ENCODE measurements around the gene KIZ.
"Not testable (repeated sequence)": the region's sequence is repeated elsewhere in the genome, so short reads cannot be mapped to it uniquely, and the experiment has no call there.

The KIZ gene

GRCh38 chr20:21230686-21231085 lies 104.8 kb downstream of the KIZ start:
- no peak for DNase-seq (ENCODE audit: low spot score)

- no peak for DNase-seq (ENCODE audit: low spot score)
Measured at GRCh38 chr20:21232546-21233280, 106.8 kb downstream of the KIZ start.

GRCh38 chr20:21234324-21234723 lies 108.4 kb downstream of the KIZ start:
- no peak for DNase-seq (ENCODE audit: low spot score)

GRCh38 chr20:21234806-21235483 lies 109.1 kb downstream of the KIZ start:
- DNase-seq (ENCODE audit: low spot score), result no peak

- peak; percentile 34 for DNase-seq (ENCODE audit: low spot score)
Measured at GRCh38 chr20:21235484-21236445, 109.9 kb downstream of the KIZ start.

GRCh38 chr20:21237956-21238799 lies 112.3 kb downstream of the KIZ start:
- DNase-seq (ENCODE audit: low spot score), result no peak

GRCh38 chr20:21238818-21239536 lies 113.1 kb downstream of the KIZ start:
- DNase-seq (ENCODE audit: low spot score), result no peak

GRCh38 chr20:21240394-21240793 lies 114.5 kb downstream of the KIZ start:
- DNase-seq (ENCODE audit: low spot score), result no peak

- no peak for DNase-seq (ENCODE audit: low spot score)
Measured at GRCh38 chr20:21241406-21241805, 115.5 kb downstream of the KIZ start.

GRCh38 chr20:21243811-21244210 lies 117.9 kb downstream of the KIZ start:
- no peak for DNase-seq (ENCODE audit: low spot score)

- no peak for DNase-seq (ENCODE audit: low spot score)
Measured at GRCh38 chr20:21244808-21245207, 118.9 kb downstream of the KIZ start.

GRCh38 chr20:21246161-21246560 lies 120.3 kb downstream of the KIZ start:
- no peak for DNase-seq (ENCODE audit: low spot score)

- not testable (repeated sequence) for DNase-seq (ENCODE audit: low spot score)
Measured at GRCh38 chr20:21247603-21248095, 121.8 kb downstream of the KIZ start.

- no peak for DNase-seq (ENCODE audit: low spot score)
Measured at GRCh38 chr20:21251278-21251677, 125.4 kb downstream of the KIZ start.

- DNase-seq (ENCODE audit: low spot score), result no peak
Measured at GRCh38 chr20:21257192-21257591, 131.3 kb downstream of the KIZ start.

- no peak for DNase-seq (ENCODE audit: low spot score)
Measured at GRCh38 chr20:21258411-21258810, 132.5 kb downstream of the KIZ start.

GRCh38 chr20:21259346-21259745 lies 133.5 kb downstream of the KIZ start:
- DNase-seq (ENCODE audit: low spot score), result no peak

- DNase-seq (ENCODE audit: low spot score), result no peak
Measured at GRCh38 chr20:21262812-21263211, 136.9 kb downstream of the KIZ start.

- DNase-seq (ENCODE audit: low spot score), result no peak
Measured at GRCh38 chr20:21265261-21266190, 139.6 kb downstream of the KIZ start.

- DNase-seq (ENCODE audit: low spot score), result no peak
Measured at GRCh38 chr20:21266191-21266536, 140.3 kb downstream of the KIZ start.
